Endothelial cell of umbilical vein (primary cell): ENCODE data around the gene SRRM5. TPM values are rescaled to one million over a fixed set of nuclear protein-coding genes. Genes with fewer than 3 reads are reported as not detected.

Experiments
- BruUV-seq: library from RNA; stranded (reverse); fragments of 400-500 nt; replicated peaks from 2 replicates; lab custom pipeline; 2021; lab: Mats Ljungman, UMichigan
- CTCF ChIA-PET: fragments of 300-600, 350-600 bp; sonication (Branson Sonifier 250); formaldehyde crosslinking; loops from one replicate; lab custom pipeline; 2021; ENCODE audit warnings: antibody characterized with exemption, inconsistent platforms; lab: Charles Lee
- POLR2A ChIA-PET: fragments of 300-600, 350-600 bp; sonication (Branson Sonifier 250); formaldehyde crosslinking; loops from one replicate; lab custom pipeline; 2021; ENCODE audit warnings: antibody characterized with exemption, inconsistent platforms; lab: Charles Lee
- DNase-seq: peaks from one replicate; pipeline ENCODE4 v3.0.0-alpha.2; 2011; ENCODE audit warnings: low read depth, low spot score
- FAIRE-seq: peaks from 2 replicates; lab custom pipeline; 2011; peaks lifted over from hg19 to GRCh38; lab: Jason Lieb, UNC
- H2AFZ ChIP-seq: 2 replicates; pipeline ENCODE4 v1.6.0; 2012; ENCODE audit warnings: low read depth, low read length, control low read depth, inconsistent platforms
- H3K27ac ChIP-seq: 2 replicates; pipeline ENCODE4 v1.5.1; 2011; ENCODE audit warnings: low read depth, mild to moderate bottlenecking, control low read depth, low read length, moderate library complexity; ENCODE audit not compliant: insufficient read depth
- H3K27me3 ChIP-seq, 2 experiments: 2 replicates each; pipeline versions ENCODE4 v1.6.0 to v1.6.1; 2011; ENCODE audit warnings: low read length in 2 of 2, mixed read lengths in 1 of 2; ENCODE audit not compliant: control insufficient read depth in 2 of 2, insufficient read depth in 2 of 2
- H3K36me3 ChIP-seq, 2 experiments: 2 replicates in 1 of 2; 3 replicates in 1 of 2; pipeline ENCODE4 v1.5.1; 2011; ENCODE audit warnings: low read length in 2 of 2, mild to moderate bottlenecking in 1 of 2, moderate library complexity in 1 of 2; ENCODE audit not compliant: control insufficient read depth in 2 of 2, insufficient read depth in 2 of 2; ENCODE audit errors: extremely low read depth in 1 of 2
- H3K4me1 ChIP-seq: 3 replicates; pipeline ENCODE4 v1.5.1; 2011; ENCODE audit warnings: mild to moderate bottlenecking, low read length; ENCODE audit not compliant: control insufficient read depth, insufficient read depth; ENCODE audit errors: extremely low read depth
- H3K4me2 ChIP-seq: 2 replicates; pipeline ENCODE4 v1.6.1; 2011; ENCODE audit warnings: low read length, control low read depth, mixed read lengths; ENCODE audit not compliant: insufficient read depth
- H3K4me3 ChIP-seq, 3 experiments: fragments of 200-600 bp in 1 of 3; sonication (generic), shearing (Covaris generic) in 1 of 3; replicated peaks in 1 of 3; 2 replicates each; pipeline ENCODE4 v1.5.1; 2011 to 2016; ENCODE audit warnings: control low read depth in 3 of 3, low read length in 3 of 3, mild to moderate bottlenecking in 2 of 3, inconsistent platforms in 1 of 3, low read depth in 1 of 3, moderate library complexity in 1 of 3; ENCODE audit not compliant: insufficient read depth in 1 of 3
- H3K79me2 ChIP-seq: 2 replicates; pipeline ENCODE4 v1.6.0; 2012; ENCODE audit warnings: low read length, inconsistent platforms; ENCODE audit not compliant: control insufficient read depth, insufficient read depth
- H3K9ac ChIP-seq: replicated peaks from 2 replicates; pipeline ENCODE3; 2011; ENCODE audit warnings: low read length, control low read depth; ENCODE audit not compliant: insufficient read depth; ENCODE audit errors: extremely low read depth
- H3K9me1 ChIP-seq: replicated peaks from 3 replicates; pipeline ENCODE4 v1.6.0; 2011; ENCODE audit warnings: mild to moderate bottlenecking, low read length; ENCODE audit not compliant: control insufficient read depth, insufficient read depth; ENCODE audit errors: extremely low read depth
- H3K9me3 ChIP-seq: replicated peaks from 2 replicates; pipeline ENCODE4 v1.5.1; 2012; ENCODE audit warnings: low read length, inconsistent platforms; ENCODE audit not compliant: control insufficient read depth, insufficient read depth
- H4K20me1 ChIP-seq: replicated peaks from 2 replicates; pipeline ENCODE3; 2011; ENCODE audit warnings: mild to moderate bottlenecking, low read length; ENCODE audit not compliant: control insufficient read depth, insufficient read depth; ENCODE audit errors: extremely low read depth
- CTCF ChIP-seq, 2 donors: IDR thresholded peaks; 1 replicate in 1 of 2; 2 replicates in 1 of 2; pipeline ENCODE4 v1.5.1; 2011; ENCODE audit warnings: low read length in 2 of 2, mild to moderate bottlenecking in 2 of 2, moderate library complexity in 2 of 2, control low read depth in 1 of 2, inconsistent platforms in 1 of 2, low read depth in 1 of 2; ENCODE audit not compliant: insufficient read depth in 1 of 2; ENCODE audit errors: extremely low read depth in 1 of 2
- FOS ChIP-seq: IDR thresholded peaks from 2 replicates; pipeline ENCODE4 v1.6.1; 2011; ENCODE audit warnings: mild to moderate bottlenecking, low read length, moderate library complexity, borderline replicate concordance; ENCODE audit not compliant: insufficient read depth
- GATA2 ChIP-seq: IDR thresholded peaks from 2 replicates; pipeline ENCODE4 v1.7.0; 2011; ENCODE audit warnings: low read depth, mild to moderate bottlenecking, moderate library complexity, mixed read lengths, low read length; ENCODE audit not compliant: insufficient read length, insufficient read depth
- MAX ChIP-seq: IDR thresholded peaks from 2 replicates; pipeline ENCODE4 v1.6.1; 2011; ENCODE audit not compliant: insufficient read depth, insufficient read length
- MYC ChIP-seq: IDR thresholded peaks from one replicate; pipeline ENCODE4 v1.6.1; 2011; ENCODE audit warnings: mild to moderate bottlenecking, low read depth, low read length
- POLR2A ChIP-seq: IDR thresholded peaks from 2 replicates; pipeline ENCODE4 v1.6.1; 2012; ENCODE audit warnings: low read depth, mild to moderate bottlenecking, control low read depth, low read length
- POLR2AphosphoS5 ChIP-seq: IDR thresholded peaks from 2 replicates; pipeline ENCODE4 v1.6.1; 2012; ENCODE audit warnings: low read depth, mild to moderate bottlenecking, control low read depth, low read length, moderate library complexity; ENCODE audit not compliant: insufficient read depth
- dilution Hi-C: fragments of 300-500 bp; cut with MboI; formaldehyde crosslinking; loops from one replicate; pipeline ENCODE4 v1.15.0; 2019; ENCODE audit warnings: low sequenced_read_pairs; ENCODE audit not compliant: extremely low pct_ligation_motif_present
- intact Hi-C: fragments of 100-400 bp; cut with micrococcal nuclease; formaldehyde crosslinking; loops from one replicate; pipeline ENCODE4 v1.10.0; 2022
- polyA plus RNA-seq, 4 experiments: library from polyadenylated mRNA; depleted of rRNA in 3 of 4; stranded (reverse) in 3 of 4; unstranded in 1 of 4; fragments of >200 nt; gene quantifications; 2 replicates each; pipeline versions ENCODE4 v1.2.1 to v1.2.3, GENCODE V29; 2011 to 2012; ENCODE audit warnings: missing spikeins in 1 of 4
- total RNA-seq: library from RNA; stranded (reverse); gene quantifications from 2 replicates; pipeline ENCODE4 v1.2.3, GENCODE V29; 2021

The SRRM5 gene
- total and polyA plus RNA-seq, 2 donors (not counting 3 experiments of a cell fraction or from before 2014, with no cell fraction given) = 0.17 to 0.27 TPM

GRCh38 chr19:43581467-43581866 is 30.4 kb upstream of the SRRM5 start:
- Histone ChIP-seq H2AFZ (no peak overlapping the region), H3K9me1 (no peaks in the 10 kb centered on the region), H3K36me3 (no peaks in the 10 kb centered on the region), H3K9me3 (no peaks in the 10 kb centered on the region), H4K20me1 (no peaks in the 10 kb centered on the region), H3K4me3 (no peak overlapping the region), H3K27ac (no peak overlapping the region), H3K4me1 (no peaks in the 10 kb centered on the region), H3K79me2 (no peaks in the 10 kb centered on the region), H3K27me3 (no peaks in the 10 kb centered on the region), H3K9ac (no peak overlapping the region), H3K4me2 (no peak overlapping the region)
- intact Hi-C loops = no loop called here
- POLR2A ChIA-PET = no interaction called here
- dilution Hi-C loops = no loop called here
- no peak for TF ChIP-seq CTCF (IDR thresholded peaks at IDR 0.05; ENCODE audit: extremely low read depth in 1 of 2, insufficient read depth in 1 of 2, low read depth in 1 of 2, low read length in 2 of 2)
- TF ChIP-seq POLR2AphosphoS5 = no peak
- CTCF ChIA-PET = interaction anchor here (2.0 kb wide), 1 partner anchor 13 kb away, joined by 11 read pairs; the partner anchor contains the start of gene IRGQ
- DNase-seq = no peak
- no TSS peak for BruUV-seq
- FAIRE-seq = no peak

GRCh38 chr19:43582495-43582894 is 29.4 kb upstream of the SRRM5 start:
- Histone ChIP-seq H3K79me2 (no peaks in the 10 kb centered on the region), H3K36me3 (no peaks in the 10 kb centered on the region), H3K4me1 (no peaks in the 10 kb centered on the region), H3K9ac (no peak overlapping the region), H3K27ac (no peak overlapping the region), H2AFZ (no peak overlapping the region), H3K9me3 (no peaks in the 10 kb centered on the region), H4K20me1 (no peaks in the 10 kb centered on the region), H3K9me1 (no peaks in the 10 kb centered on the region), H3K4me2 (no peak overlapping the region), H3K27me3 (no peaks in the 10 kb centered on the region), H3K4me3 (no peak overlapping the region)
- CTCF ChIA-PET = interaction anchor here (2.0 kb wide), 1 partner anchor 12 kb away, joined by 11 read pairs; the partner anchor contains the start of gene IRGQ
- DNase-seq (no peak), FAIRE-seq (no peak)
- dilution Hi-C loops (no loop called here), intact Hi-C loops (no loop called here)
- POLR2A ChIA-PET = no interaction called here
- no TSS peak for BruUV-seq
- TF ChIP-seq FOS (no peak), GATA2 (no peak), MAX (no peak), POLR2A (no peak), MYC (no peak)
